Parathyroid adenoma (tissue), 2 donors: ENCODE data around the gene CSF3R.

Experiments
- H2AFZ ChIP-seq: fragments of 300-600 bp; sonication (generic); one replicate; pipeline ENCODE4 v1.7.0; 2017; ENCODE audit warnings: antibody characterized with exemption, mild to moderate bottlenecking
- H3K27ac ChIP-seq: fragments of 300-600 bp; sonication (generic); one replicate; pipeline ENCODE4 v1.7.0; 2017
- H3K27me3 ChIP-seq: fragments of 300-600 bp; sonication (generic); one replicate; pipeline ENCODE4 v1.7.0; 2017; ENCODE audit warnings: low read length; ENCODE audit not compliant: control insufficient read depth, insufficient read depth
- H3K36me3 ChIP-seq: fragments of 300-600 bp; sonication (generic); one replicate; pipeline ENCODE4 v1.7.0; 2017; ENCODE audit warnings: low read length; ENCODE audit not compliant: control insufficient read depth, insufficient read depth
- H3K4me1 ChIP-seq: fragments of 300-600 bp; sonication (generic); one replicate; pipeline ENCODE4 v1.7.0; 2017; ENCODE audit warnings: control low read depth
- H3K4me2 ChIP-seq: fragments of 300-600 bp; sonication (generic); one replicate; pipeline ENCODE4 v1.7.0; 2017; ENCODE audit warnings: low read length
- H3K4me3 ChIP-seq: fragments of 300-600 bp; sonication (generic); one replicate; pipeline ENCODE4 v1.7.0; 2017; ENCODE audit warnings: low read depth, low read length
- H3K79me2 ChIP-seq: fragments of 300-600 bp; sonication (generic); one replicate; pipeline ENCODE4 v1.7.0; 2017; ENCODE audit warnings: control low read depth
- H3K9ac ChIP-seq: fragments of 300-600 bp; sonication (generic); one replicate; pipeline ENCODE4 v1.7.0; 2017; ENCODE audit warnings: mild to moderate bottlenecking
- H3K9me3 ChIP-seq: fragments of 300-600 bp; sonication (generic); one replicate; pipeline ENCODE4 v1.7.0; 2017; ENCODE audit warnings: low read length; ENCODE audit not compliant: control insufficient read depth
- TF ChIP-seq, protein P1 (sequence below): fragments of 300-600 bp; sonication (generic); IDR thresholded peaks from one replicate; pipeline ENCODE4 v1.7.0; 2017; ENCODE audit warnings: antibody characterized with exemption, mild to moderate bottlenecking
- donor health status: primary hyperparathyroidism.

Gene CSF3R

DNA sequence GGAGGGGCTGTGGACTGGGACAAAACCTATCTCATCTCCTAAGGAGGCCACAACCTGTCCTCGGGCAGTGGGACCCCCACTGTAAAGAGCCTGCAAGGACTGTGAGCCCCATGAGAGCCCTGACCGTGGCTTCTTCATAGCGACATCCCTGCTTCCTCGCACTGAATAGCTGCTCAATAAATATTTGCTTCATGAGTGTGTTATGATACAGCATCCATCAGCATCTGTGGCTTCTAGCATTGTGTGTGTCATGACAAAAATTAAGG, 40.5 kb upstream of the CSF3R start:
- no peaks in the 10 kb centered on the region for H3K4me1 ChIP-seq
- TF ChIP-seq, protein P1, sequence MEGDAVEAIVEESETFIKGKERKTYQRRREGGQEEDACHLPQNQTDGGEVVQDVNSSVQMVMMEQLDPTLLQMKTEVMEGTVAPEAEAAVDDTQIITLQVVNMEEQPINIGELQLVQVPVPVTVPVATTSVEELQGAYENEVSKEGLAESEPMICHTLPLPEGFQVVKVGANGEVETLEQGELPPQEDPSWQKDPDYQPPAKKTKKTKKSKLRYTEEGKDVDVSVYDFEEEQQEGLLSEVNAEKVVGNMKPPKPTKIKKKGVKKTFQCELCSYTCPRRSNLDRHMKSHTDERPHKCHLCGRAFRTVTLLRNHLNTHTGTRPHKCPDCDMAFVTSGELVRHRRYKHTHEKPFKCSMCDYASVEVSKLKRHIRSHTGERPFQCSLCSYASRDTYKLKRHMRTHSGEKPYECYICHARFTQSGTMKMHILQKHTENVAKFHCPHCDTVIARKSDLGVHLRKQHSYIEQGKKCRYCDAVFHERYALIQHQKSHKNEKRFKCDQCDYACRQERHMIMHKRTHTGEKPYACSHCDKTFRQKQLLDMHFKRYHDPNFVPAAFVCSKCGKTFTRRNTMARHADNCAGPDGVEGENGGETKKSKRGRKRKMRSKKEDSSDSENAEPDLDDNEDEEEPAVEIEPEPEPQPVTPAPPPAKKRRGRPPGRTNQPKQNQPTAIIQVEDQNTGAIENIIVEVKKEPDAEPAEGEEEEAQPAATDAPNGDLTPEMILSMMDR = no peak
- no peak overlapping the region for H3K4me2 ChIP-seq
- no peaks in the 10 kb centered on the region for H3K27me3 ChIP-seq
- no peak overlapping the region for H3K27ac ChIP-seq
- H3K4me3 ChIP-seq = no peak overlapping the region
- no peak overlapping the region for H2AFZ ChIP-seq
- no peak overlapping the region for H3K9ac ChIP-seq
- H3K79me2 ChIP-seq = no peaks in the 10 kb centered on the region
- H3K36me3 ChIP-seq = no peaks in the 10 kb centered on the region
- no peaks in the 10 kb centered on the region for H3K9me3 ChIP-seq

DNA sequence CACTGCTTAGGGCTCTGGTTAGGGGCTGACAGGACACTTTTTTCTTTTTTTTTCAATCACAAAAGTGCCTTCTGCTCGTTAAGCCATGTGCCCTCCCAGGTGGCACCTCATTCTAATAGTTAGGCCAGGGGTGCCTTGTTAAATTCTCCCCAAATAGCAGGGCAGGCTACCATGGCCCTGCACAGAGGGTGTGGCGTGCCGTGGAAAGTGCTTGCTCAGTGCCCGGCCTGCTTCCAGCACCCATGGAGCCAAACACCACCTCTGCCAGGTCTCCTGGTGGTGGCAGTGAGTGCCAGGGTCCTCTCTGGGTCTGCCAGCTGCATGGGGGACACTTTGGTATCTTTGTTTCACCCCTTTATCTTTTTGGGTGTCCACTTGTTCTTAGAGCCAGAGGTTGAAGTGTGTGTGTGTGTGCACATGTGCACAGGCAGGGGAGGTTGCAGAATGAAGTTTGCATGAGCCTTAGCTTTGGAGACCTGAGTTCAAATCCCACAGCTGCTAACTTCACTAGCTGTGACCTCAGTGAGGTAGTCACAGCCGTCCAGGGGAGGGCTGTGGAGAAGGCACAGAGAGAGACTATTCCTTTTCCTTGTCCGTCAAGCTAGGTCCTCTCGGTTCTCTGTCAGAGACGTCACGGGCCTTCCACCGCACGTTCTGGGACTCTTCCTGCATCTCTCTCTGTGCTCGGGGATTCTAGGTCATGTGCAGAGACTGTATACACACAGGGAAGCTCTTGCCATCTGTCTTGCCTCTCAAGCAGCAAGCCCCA, 39.9 kb upstream of the CSF3R start:
- Histone ChIP-seq H3K27me3 (no peaks in the 10 kb centered on the region), H3K4me2 (no peak overlapping the region), H3K4me3 (no peak overlapping the region), H3K4me1 (no peaks in the 10 kb centered on the region), H3K27ac (no peak overlapping the region), H3K79me2 (no peaks in the 10 kb centered on the region), H3K36me3 (no peaks in the 10 kb centered on the region), H3K9me3 (no peaks in the 10 kb centered on the region), H2AFZ (no peak overlapping the region), H3K9ac (no peak overlapping the region)
- TF ChIP-seq, protein P1 = no peak

DNA sequence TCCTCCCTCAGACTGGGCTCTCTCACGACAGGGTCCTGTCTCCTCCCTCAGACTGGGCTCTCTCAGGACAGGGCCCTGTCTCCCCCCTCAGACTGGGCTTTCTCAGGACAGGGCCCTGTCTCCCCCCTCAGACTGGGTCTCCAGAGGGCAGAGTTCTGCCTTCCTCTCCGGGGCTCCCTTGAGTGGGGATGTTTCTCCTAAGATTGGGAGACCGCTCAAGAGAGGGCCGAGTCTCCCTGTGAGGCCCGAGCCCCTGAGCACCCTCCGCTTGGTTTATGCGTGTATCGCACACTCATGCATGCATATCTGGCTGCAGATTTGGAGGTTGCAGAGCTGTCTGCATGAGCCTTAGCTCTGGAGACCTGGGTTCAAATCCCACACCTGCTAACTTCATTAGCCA, 39.3 kb upstream of the CSF3R start:
- Histone ChIP-seq H3K4me3 (no peak overlapping the region), H3K4me2 (no peak overlapping the region), H3K9me3 (no peaks in the 10 kb centered on the region), H3K4me1 (no peaks in the 10 kb centered on the region), H3K9ac (no peak overlapping the region), H3K36me3 (no peaks in the 10 kb centered on the region), H3K79me2 (no peaks in the 10 kb centered on the region), H3K27ac (no peak overlapping the region), H2AFZ (no peak overlapping the region), H3K27me3 (no peaks in the 10 kb centered on the region)
- TF ChIP-seq, protein P1 = no peak

DNA sequence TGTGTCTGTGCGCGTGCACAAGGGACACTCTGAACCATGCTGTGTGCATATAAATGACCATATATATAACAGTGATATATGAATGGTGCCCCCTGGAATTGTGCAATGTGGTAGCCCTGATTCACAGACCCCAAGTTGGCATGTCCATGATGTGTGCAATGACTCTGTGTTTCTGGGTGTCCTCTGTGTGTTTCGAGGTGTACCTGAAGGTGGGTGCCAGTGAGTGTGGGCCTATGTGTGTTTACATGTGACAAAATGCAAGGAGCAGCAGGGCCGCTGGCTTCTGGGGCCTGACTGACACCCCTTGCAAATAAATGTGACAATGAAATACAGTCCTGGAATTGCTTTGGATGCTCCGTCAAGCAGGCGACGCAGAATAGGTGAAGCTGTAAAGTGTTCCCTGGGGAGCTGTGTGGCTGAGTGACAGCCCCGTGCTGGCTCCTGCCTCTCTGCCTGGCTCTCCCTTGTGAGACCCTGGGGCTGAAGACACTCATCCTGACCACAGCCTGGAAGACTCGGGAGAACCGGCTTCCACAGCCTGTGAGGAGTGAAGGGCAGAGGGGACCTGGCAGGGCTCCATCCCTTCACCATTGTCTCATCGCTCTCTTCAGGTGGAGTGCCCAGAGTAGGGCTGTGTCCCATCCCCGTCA, 38.2 kb upstream of the CSF3R start:
- Histone ChIP-seq H3K9ac (no peak overlapping the region), H3K79me2 (no peaks in the 10 kb centered on the region), H3K4me3 (no peak overlapping the region), H3K27ac (no peak overlapping the region), H3K4me2 (no peak overlapping the region), H3K4me1 (no peaks in the 10 kb centered on the region), H3K36me3 (no peaks in the 10 kb centered on the region), H3K9me3 (no peaks in the 10 kb centered on the region), H3K27me3 (no peaks in the 10 kb centered on the region), H2AFZ (no peak overlapping the region)
- TF ChIP-seq, protein P1 = no peak

DNA sequence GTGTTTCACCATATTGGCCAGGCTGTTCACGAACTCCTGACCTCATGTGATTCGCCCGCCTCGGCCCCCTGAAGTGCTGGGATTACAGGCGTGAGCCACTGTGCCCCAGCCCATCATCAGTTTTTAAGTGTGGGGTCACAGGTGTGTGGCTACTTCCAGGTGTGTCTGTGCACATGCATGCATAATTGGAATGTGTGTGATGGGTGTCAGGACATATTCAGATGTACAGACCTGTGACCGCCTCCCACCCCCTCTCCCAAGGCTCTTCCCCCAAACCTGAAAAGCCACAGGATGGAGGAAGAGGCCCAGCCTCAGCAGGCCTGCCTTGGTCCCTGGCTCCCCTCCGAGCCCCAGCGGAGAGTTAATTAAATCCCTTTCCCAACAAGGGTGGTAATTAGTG, 37.3 kb upstream of the CSF3R start:
- no peaks in the 10 kb centered on the region for H3K4me1 ChIP-seq
- H3K79me2 ChIP-seq = no peaks in the 10 kb centered on the region
- H3K4me2 ChIP-seq = no peak overlapping the region
- H2AFZ ChIP-seq = no peak overlapping the region
- TF ChIP-seq, protein P1 = no peak
- no peak overlapping the region for H3K4me3 ChIP-seq
- H3K36me3 ChIP-seq = no peaks in the 10 kb centered on the region
- H3K9me3 ChIP-seq = no peaks in the 10 kb centered on the region
- H3K9ac ChIP-seq = no peak overlapping the region
- no peak overlapping the region for H3K27ac ChIP-seq
- H3K27me3 ChIP-seq = no peaks in the 10 kb centered on the region
